ENCODE data around the gene REL. TPM values are rescaled to one million over a fixed set of nuclear protein-coding genes. Genes with fewer than 3 reads are reported as not detected.
"Not testable (repeated sequence)": the region's sequence is repeated elsewhere in the genome, so short reads cannot be mapped to it uniquely, and the experiment has no call there.

REL gene
- total RNA-seq, 1 donor: 211 TPM

GRCh38 chr2:60884800-60885199 lies 3.4 kb downstream of the REL start:
- H3K27me3 ChIP-seq (ENCODE audit: insufficient read depth, low read length): no peaks in the 10 kb centered on the region
- peaks cover 32% of the 10 kb centered on the region for H3K4me1 ChIP-seq (ENCODE audit: insufficient read depth, low read length)
- no peaks in the 10 kb centered on the region for H3K9me3 ChIP-seq (ENCODE audit: low read depth, low read length)
- peak overlapping the region; percentile 99 for H3K4me3 ChIP-seq (ENCODE audit: low read length)

- peaks cover 25% of the 10 kb centered on the region for H3K4me1 ChIP-seq (ENCODE audit: insufficient read depth, low read length)
- H3K4me3 ChIP-seq (ENCODE audit: low read length): no peak overlapping the region
- H3K27me3 ChIP-seq (ENCODE audit: insufficient read depth, low read length): no peaks in the 10 kb centered on the region
- no peaks in the 10 kb centered on the region for H3K9me3 ChIP-seq (ENCODE audit: low read depth, low read length)
These were observed 4.3 kb downstream of the REL start for GRCh38 chr2:60885683-60886082.

GRCh38 chr2:60886991-60887390 lies 5.6 kb downstream of the REL start:
- Histone ChIP-seq H3K9me3 (ENCODE audit: low read depth, low read length) (no peaks in the 10 kb centered on the region), H3K4me1 (ENCODE audit: insufficient read depth, low read length) (peaks cover 24% of the 10 kb centered on the region), H3K27me3 (ENCODE audit: insufficient read depth, low read length) (no peaks in the 10 kb centered on the region), H3K4me3 (ENCODE audit: low read length) (no peak overlapping the region)

GRCh38 chr2:60888853-60889252 lies 7.5 kb downstream of the REL start:
- no peaks in the 10 kb centered on the region for H3K9me3 ChIP-seq (ENCODE audit: low read depth, low read length)
- H3K27me3 ChIP-seq (ENCODE audit: insufficient read depth, low read length): no peaks in the 10 kb centered on the region
- peaks cover 24% of the 10 kb centered on the region for H3K4me1 ChIP-seq (ENCODE audit: insufficient read depth, low read length)
- no peak overlapping the region for H3K4me3 ChIP-seq (ENCODE audit: low read length)

- H3K27me3 ChIP-seq (ENCODE audit: insufficient read depth, low read length); H3K4me3 ChIP-seq (ENCODE audit: low read length); H3K9me3 ChIP-seq (ENCODE audit: low read depth, low read length): not testable (repeated sequence)
- peaks cover 22% of the 10 kb centered on the region for H3K4me1 ChIP-seq (ENCODE audit: insufficient read depth, low read length)
These were observed 8.4 kb downstream of the REL start for GRCh38 chr2:60889581-60890392.

GRCh38 chr2:60890393-60890707 lies 9.0 kb downstream of the REL start:
- Histone ChIP-seq H3K9me3 (ENCODE audit: low read depth, low read length) (no peaks in the 10 kb centered on the region), H3K27me3 (ENCODE audit: insufficient read depth, low read length) (no peaks in the 10 kb centered on the region), H3K4me3 (ENCODE audit: low read length) (no peak overlapping the region), H3K4me1 (ENCODE audit: insufficient read depth, low read length) (peaks cover 16% of the 10 kb centered on the region)

- Histone ChIP-seq H3K9me3 (ENCODE audit: low read depth, low read length) (no peaks in the 10 kb centered on the region), H3K27me3 (ENCODE audit: insufficient read depth, low read length) (no peaks in the 10 kb centered on the region), H3K4me3 (ENCODE audit: low read length) (no peak overlapping the region), H3K4me1 (ENCODE audit: insufficient read depth, low read length) (peaks cover 8% of the 10 kb centered on the region)
These were observed 9.8 kb downstream of the REL start for GRCh38 chr2:60891180-60891579.

- Histone ChIP-seq H3K4me3 (ENCODE audit: low read length) (no peak overlapping the region), H3K27me3 (ENCODE audit: insufficient read depth, low read length) (no peaks in the 10 kb centered on the region), H3K4me1 (ENCODE audit: insufficient read depth, low read length) (no peaks in the 10 kb centered on the region), H3K9me3 (ENCODE audit: low read depth, low read length) (no peaks in the 10 kb centered on the region)
These were observed 17.2 kb downstream of the REL start for GRCh38 chr2:60898567-60898966.

GRCh38 chr2:60899230-60899891 lies 18.0 kb downstream of the REL start:
- Histone ChIP-seq H3K27me3 (ENCODE audit: insufficient read depth, low read length) (no peaks in the 10 kb centered on the region), H3K4me3 (ENCODE audit: low read length) (no peak overlapping the region), H3K9me3 (ENCODE audit: low read depth, low read length) (no peaks in the 10 kb centered on the region), H3K4me1 (ENCODE audit: insufficient read depth, low read length) (no peaks in the 10 kb centered on the region)

GRCh38 chr2:60899892-60900249 lies 18.5 kb downstream of the REL start:
- H3K9me3 ChIP-seq (ENCODE audit: low read depth, low read length): no peaks in the 10 kb centered on the region
- no peak overlapping the region for H3K4me3 ChIP-seq (ENCODE audit: low read length)
- H3K4me1 ChIP-seq (ENCODE audit: insufficient read depth, low read length): no peaks in the 10 kb centered on the region
- no peaks in the 10 kb centered on the region for H3K27me3 ChIP-seq (ENCODE audit: insufficient read depth, low read length)

GRCh38 chr2:60901296-60901695 lies 19.9 kb downstream of the REL start:
- H3K27me3 ChIP-seq (ENCODE audit: insufficient read depth, low read length); H3K4me1 ChIP-seq (ENCODE audit: insufficient read depth, low read length); H3K4me3 ChIP-seq (ENCODE audit: low read length); H3K9me3 ChIP-seq (ENCODE audit: low read depth, low read length): not testable (repeated sequence)

GRCh38 chr2:60905867-60906266 lies 24.5 kb downstream of the REL start:
- H3K27me3 ChIP-seq (ENCODE audit: insufficient read depth, low read length); H3K4me3 ChIP-seq (ENCODE audit: low read length); H3K9me3 ChIP-seq (ENCODE audit: low read depth, low read length); H3K4me1 ChIP-seq (ENCODE audit: insufficient read depth, low read length): not testable (repeated sequence)

- no peaks in the 10 kb centered on the region for H3K27me3 ChIP-seq (ENCODE audit: insufficient read depth, low read length)
- H3K4me1 ChIP-seq (ENCODE audit: insufficient read depth, low read length): no peaks in the 10 kb centered on the region
- H3K9me3 ChIP-seq (ENCODE audit: low read depth, low read length): no peaks in the 10 kb centered on the region
- no peak overlapping the region for H3K4me3 ChIP-seq (ENCODE audit: low read length)
These were observed 25.0 kb downstream of the REL start for GRCh38 chr2:60906395-60906794.

- H3K4me1 ChIP-seq (ENCODE audit: insufficient read depth, low read length): no peaks in the 10 kb centered on the region
- no peaks in the 10 kb centered on the region for H3K9me3 ChIP-seq (ENCODE audit: low read depth, low read length)
- no peak overlapping the region for H3K4me3 ChIP-seq (ENCODE audit: low read length)
- no peaks in the 10 kb centered on the region for H3K27me3 ChIP-seq (ENCODE audit: insufficient read depth, low read length)
These were observed 26.0 kb downstream of the REL start for GRCh38 chr2:60907329-60907728.

GRCh38 chr2:60925994-60926740 lies 44.8 kb downstream of the REL start:
- H3K4me1 ChIP-seq (ENCODE audit: insufficient read depth, low read length): peaks cover 30% of the 10 kb centered on the region
- no peak overlapping the region for H3K4me3 ChIP-seq (ENCODE audit: low read length)
- no peaks in the 10 kb centered on the region for H3K9me3 ChIP-seq (ENCODE audit: low read depth, low read length)
- no peaks in the 10 kb centered on the region for H3K27me3 ChIP-seq (ENCODE audit: insufficient read depth, low read length)
